ENCODE measurements around the gene CBX4.

DNA sequence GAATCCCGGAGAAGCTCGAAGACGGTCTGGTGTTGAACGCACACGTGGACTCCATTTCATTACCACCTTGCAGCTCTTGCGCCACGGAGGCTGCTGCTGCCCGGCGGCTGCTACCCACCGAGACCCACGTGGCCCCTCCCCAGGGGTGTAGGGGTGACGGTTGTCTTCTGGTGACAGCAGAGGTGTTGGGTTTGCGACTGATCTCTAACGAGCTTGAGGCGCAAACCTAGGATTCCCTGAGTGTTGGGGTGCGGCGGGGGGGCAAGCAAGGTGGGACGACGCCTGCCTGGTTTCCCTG, 1.7 kb upstream of the CBX4 start:
- TF ChIP-seq, protein P1, sequence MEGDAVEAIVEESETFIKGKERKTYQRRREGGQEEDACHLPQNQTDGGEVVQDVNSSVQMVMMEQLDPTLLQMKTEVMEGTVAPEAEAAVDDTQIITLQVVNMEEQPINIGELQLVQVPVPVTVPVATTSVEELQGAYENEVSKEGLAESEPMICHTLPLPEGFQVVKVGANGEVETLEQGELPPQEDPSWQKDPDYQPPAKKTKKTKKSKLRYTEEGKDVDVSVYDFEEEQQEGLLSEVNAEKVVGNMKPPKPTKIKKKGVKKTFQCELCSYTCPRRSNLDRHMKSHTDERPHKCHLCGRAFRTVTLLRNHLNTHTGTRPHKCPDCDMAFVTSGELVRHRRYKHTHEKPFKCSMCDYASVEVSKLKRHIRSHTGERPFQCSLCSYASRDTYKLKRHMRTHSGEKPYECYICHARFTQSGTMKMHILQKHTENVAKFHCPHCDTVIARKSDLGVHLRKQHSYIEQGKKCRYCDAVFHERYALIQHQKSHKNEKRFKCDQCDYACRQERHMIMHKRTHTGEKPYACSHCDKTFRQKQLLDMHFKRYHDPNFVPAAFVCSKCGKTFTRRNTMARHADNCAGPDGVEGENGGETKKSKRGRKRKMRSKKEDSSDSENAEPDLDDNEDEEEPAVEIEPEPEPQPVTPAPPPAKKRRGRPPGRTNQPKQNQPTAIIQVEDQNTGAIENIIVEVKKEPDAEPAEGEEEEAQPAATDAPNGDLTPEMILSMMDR (IDR thresholded peaks at IDR 0.05): no peak
- TF ChIP-seq POLR2AphosphoS5 (IDR thresholded peaks at IDR 0.05) (no peak), POLR2A (IDR thresholded peaks at IDR 0.05) (no peak), EP300 (IDR thresholded peaks at IDR 0.05) (no peak)

Data from upper lobe of left lung (tissue), 4 donors.